ENCODE data around the gene BUD13. TPM values are rescaled to one million over a fixed set of nuclear protein-coding genes. Genes with fewer than 3 reads are reported as not detected.

The BUD13 gene
- total RNA-seq, 1 donor from 2014 or later: 13.1 TPM

DNA sequence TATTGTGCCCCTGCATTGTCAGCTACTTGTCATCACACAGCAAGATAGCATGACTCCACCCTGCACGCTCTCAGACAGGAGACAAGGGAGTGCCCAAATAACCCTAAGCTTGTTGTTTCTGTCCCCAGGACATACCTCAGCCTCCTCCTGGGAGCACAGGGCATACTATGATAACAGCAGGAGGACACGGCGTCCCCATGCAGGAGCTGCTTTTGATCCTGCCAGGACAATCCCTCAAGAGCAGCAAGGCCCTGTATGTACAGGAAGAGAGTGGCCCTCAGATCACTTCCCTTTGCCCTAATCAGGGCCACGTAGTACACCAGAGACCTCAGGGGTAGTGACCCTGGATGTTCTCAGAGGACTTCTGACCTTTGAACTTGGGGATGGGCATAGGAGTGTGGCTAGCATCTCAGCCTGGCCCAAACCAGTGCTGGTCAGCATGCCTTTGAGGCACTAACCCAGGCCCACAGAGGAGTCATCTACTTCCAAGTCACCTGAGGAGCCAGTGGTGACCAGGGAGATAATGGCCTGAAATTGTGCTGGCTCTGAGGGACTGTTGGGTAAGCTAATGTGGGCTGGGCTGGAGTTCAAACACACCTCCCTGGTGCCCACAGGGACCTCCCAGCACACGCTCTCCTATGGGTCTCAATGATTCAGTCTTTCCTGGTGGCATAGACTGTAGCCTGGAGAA, 41.1 kb upstream of the BUD13 start:
- Mint-ChIP-seq H3K27me3 (ENCODE audit: unreplicated experiment) (peaks cover 22% of the 10 kb centered on the region), H3K4me3 (ENCODE audit: unreplicated experiment) (no peak overlapping the region), H3K9me3 (ENCODE audit: unreplicated experiment) (peaks cover 3% of the 10 kb centered on the region), H3K36me3 (ENCODE audit: unreplicated experiment) (no peaks in the 10 kb centered on the region), H3K4me1 (ENCODE audit: unreplicated experiment) (no peaks in the 10 kb centered on the region), H3K27ac (ENCODE audit: unreplicated experiment) (no peak overlapping the region)
- DNase-seq (ENCODE audit: extremely low spot score, unreplicated experiment): no peak
- TF ChIP-seq, protein P1, sequence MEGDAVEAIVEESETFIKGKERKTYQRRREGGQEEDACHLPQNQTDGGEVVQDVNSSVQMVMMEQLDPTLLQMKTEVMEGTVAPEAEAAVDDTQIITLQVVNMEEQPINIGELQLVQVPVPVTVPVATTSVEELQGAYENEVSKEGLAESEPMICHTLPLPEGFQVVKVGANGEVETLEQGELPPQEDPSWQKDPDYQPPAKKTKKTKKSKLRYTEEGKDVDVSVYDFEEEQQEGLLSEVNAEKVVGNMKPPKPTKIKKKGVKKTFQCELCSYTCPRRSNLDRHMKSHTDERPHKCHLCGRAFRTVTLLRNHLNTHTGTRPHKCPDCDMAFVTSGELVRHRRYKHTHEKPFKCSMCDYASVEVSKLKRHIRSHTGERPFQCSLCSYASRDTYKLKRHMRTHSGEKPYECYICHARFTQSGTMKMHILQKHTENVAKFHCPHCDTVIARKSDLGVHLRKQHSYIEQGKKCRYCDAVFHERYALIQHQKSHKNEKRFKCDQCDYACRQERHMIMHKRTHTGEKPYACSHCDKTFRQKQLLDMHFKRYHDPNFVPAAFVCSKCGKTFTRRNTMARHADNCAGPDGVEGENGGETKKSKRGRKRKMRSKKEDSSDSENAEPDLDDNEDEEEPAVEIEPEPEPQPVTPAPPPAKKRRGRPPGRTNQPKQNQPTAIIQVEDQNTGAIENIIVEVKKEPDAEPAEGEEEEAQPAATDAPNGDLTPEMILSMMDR (IDR thresholded peaks at IDR 0.05): no peak

DNA sequence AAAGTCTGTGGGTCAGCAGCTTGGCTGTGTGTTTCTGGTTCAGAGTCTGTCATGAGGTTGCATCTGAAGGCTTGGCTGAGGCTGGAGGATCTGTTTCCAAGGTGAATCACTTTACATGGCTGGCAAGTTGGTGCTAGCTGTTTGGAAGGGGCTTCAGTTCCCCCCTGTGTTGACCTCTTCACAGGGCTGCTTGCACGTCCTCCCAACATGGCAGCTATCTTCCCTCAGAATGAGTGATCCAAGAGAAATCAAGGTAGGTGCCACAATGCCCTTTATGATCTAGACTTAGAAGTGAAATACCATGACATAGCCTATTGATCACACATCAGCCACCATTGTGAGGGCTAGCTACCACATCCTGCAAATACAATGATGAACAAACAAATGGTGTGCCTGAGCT, 40.4 kb upstream of the BUD13 start:
- Mint-ChIP-seq H3K4me1 (ENCODE audit: unreplicated experiment) (no peaks in the 10 kb centered on the region), H3K36me3 (ENCODE audit: unreplicated experiment) (no peaks in the 10 kb centered on the region), H3K4me3 (ENCODE audit: unreplicated experiment) (no peak overlapping the region), H3K27me3 (ENCODE audit: unreplicated experiment) (peaks cover 23% of the 10 kb centered on the region), H3K9me3 (ENCODE audit: unreplicated experiment) (peaks cover 3% of the 10 kb centered on the region), H3K27ac (ENCODE audit: unreplicated experiment) (no peak overlapping the region)
- TF ChIP-seq, protein P1 (IDR thresholded peaks at IDR 0.05): no peak
- no peak for DNase-seq (ENCODE audit: extremely low spot score, unreplicated experiment)

DNA sequence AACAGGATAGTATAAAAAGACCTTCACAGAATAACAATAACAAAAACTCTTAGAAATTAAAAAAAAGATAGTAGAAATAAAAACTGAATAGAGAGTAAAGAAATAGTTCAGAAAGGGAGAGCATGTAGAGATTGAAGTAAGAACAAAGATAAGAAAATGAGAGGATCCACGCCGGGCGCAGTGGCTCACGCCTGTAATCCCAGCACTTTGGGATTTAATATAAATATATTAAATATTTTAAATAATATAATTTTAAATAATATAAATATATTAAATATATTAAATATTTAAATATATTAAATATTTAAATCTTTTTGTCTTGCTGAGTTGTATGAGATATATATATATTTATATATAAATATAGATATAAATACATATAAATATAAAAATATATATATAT, 39.3 kb upstream of the BUD13 start:
- Mint-ChIP-seq H3K27me3 (ENCODE audit: unreplicated experiment) (peaks cover 29% of the 10 kb centered on the region), H3K27ac (ENCODE audit: unreplicated experiment) (no peak overlapping the region), H3K4me3 (ENCODE audit: unreplicated experiment) (no peak overlapping the region), H3K36me3 (ENCODE audit: unreplicated experiment) (no peaks in the 10 kb centered on the region), H3K4me1 (ENCODE audit: unreplicated experiment) (no peaks in the 10 kb centered on the region), H3K9me3 (ENCODE audit: unreplicated experiment) (peaks cover 3% of the 10 kb centered on the region)
- TF ChIP-seq, protein P1 (IDR thresholded peaks at IDR 0.05): no peak
- DNase-seq (ENCODE audit: extremely low spot score, unreplicated experiment): no peak

DNA sequence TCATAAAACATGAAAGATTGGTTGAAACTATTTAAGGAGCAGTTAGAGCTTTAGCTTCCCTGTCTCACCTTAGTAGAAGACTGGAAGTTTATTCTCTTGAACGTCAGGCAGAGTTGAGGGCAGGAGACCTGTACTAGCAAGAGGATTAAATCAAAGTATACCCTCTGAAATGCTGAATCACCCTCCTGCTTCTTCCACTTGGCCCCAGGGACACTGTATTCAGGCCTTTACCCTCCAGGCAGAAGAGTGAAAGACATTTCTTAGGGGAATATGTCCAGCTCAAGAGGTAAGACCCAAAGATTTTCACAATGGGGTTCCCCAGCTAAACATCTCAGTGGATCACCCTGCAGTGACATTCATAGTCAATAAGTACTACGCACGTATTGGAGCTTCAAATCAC, 38.4 kb upstream of the BUD13 start:
- peaks cover 32% of the 10 kb centered on the region for H3K27me3 Mint-ChIP-seq (ENCODE audit: unreplicated experiment)
- H3K9me3 Mint-ChIP-seq (ENCODE audit: unreplicated experiment): peaks cover 3% of the 10 kb centered on the region
- H3K4me1 Mint-ChIP-seq (ENCODE audit: unreplicated experiment): no peaks in the 10 kb centered on the region
- no peak for DNase-seq (ENCODE audit: extremely low spot score, unreplicated experiment)
- H3K27ac Mint-ChIP-seq (ENCODE audit: unreplicated experiment): no peak overlapping the region
- H3K4me3 Mint-ChIP-seq (ENCODE audit: unreplicated experiment): no peak overlapping the region
- H3K36me3 Mint-ChIP-seq (ENCODE audit: unreplicated experiment): no peaks in the 10 kb centered on the region
- TF ChIP-seq, protein P1 (IDR thresholded peaks at IDR 0.05): no peak

DNA sequence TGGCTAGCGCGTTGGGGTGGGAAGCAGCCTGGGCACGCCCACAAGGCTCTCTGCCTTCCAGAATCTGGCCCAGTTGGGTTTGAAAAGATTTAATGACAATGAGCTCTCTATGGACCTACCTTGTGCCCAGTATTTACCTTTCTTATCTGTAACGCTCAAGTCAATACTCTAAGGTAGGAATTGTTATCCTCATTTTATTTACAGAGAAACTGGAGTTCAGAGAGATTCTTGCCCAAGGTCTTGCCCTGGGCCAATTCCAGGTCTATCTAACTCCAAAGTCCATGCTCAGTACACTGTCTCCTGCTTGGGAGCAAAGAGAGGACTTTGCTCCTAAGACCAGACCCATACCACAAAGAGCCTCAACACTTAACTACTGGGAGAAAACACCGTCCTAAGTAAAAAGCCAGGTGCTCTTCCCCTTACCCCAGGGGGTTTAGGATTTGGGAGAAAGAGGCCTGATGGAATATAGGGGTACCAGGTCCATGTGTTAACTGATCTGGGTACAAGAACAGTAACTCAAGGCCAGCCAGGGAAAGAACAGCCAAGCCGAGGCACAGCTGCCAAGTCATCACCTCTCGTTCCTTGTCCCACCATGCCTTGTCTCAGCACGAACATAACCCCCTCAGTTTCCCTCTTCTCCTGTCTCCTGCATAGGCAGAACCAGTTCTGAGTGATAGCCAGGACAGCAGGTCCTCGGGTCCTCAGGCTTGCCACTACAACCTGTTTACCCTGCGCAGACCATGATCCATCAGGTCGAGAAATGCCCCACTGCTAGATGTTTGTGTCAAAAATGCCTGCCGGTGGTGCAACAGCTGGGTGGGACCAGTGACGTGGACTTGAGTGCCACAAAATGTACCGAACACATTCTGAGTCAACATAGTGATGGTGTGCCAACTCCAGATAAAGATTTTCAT, 35.7 kb upstream of the BUD13 start:
- Mint-ChIP-seq H3K9me3 (ENCODE audit: unreplicated experiment) (peaks cover 3% of the 10 kb centered on the region), H3K4me1 (ENCODE audit: unreplicated experiment) (no peaks in the 10 kb centered on the region), H3K4me3 (ENCODE audit: unreplicated experiment) (no peak overlapping the region), H3K27ac (ENCODE audit: unreplicated experiment) (no peak overlapping the region), H3K27me3 (ENCODE audit: unreplicated experiment) (peaks cover 41% of the 10 kb centered on the region), H3K36me3 (ENCODE audit: unreplicated experiment) (no peaks in the 10 kb centered on the region)
- DNase-seq (ENCODE audit: extremely low spot score, unreplicated experiment): no peak
- TF ChIP-seq, protein P1 (IDR thresholded peaks at IDR 0.05): no peak
